H1 (cell line): ENCODE measurements around the gene WDR45B. TPM values are rescaled to one million over a fixed set of nuclear protein-coding genes. Genes with fewer than 3 reads are reported as not detected.

Source experiments
- CTCF ChIA-PET: fragments of 300-600 bp; sonication (Branson Sonifier 250); formaldehyde crosslinking; loops from one replicate; lab custom pipeline; 2021; ENCODE audit not compliant: partially characterized antibody; lab: Charles Lee
- POLR2A ChIA-PET: fragments of 300-600 bp; sonication (Branson Sonifier 250); formaldehyde crosslinking; loops from one replicate; lab custom pipeline; 2021; ENCODE audit warnings: inconsistent platforms; ENCODE audit not compliant: partially characterized antibody; lab: Charles Lee
- DNase-seq, 2 experiments: peaks; one replicate each; pipeline versions ENCODE4 v3.0.0 to v3.0.0-alpha.2; 2010 to 2022; ENCODE audit warnings: low spot score in 2 of 2, low read depth in 1 of 2, mixed read lengths in 1 of 2
- FAIRE-seq: peaks from 2 replicates; lab custom pipeline; 2011; peaks lifted over from hg19 to GRCh38; lab: Jason Lieb, UNC
- H2AFZ ChIP-seq: 2 replicates; pipeline ENCODE4 v1.8.1; 2012; ENCODE audit warnings: low read length, inconsistent platforms
- H2AK5ac ChIP-seq: 2 replicates; pipeline ENCODE4 v1.6.1; 2013; ENCODE audit warnings: low read depth, low read length
- H2BK120ac ChIP-seq: replicated peaks from 2 replicates; pipeline ENCODE3; 2013; ENCODE audit warnings: low read depth, low read length, inconsistent platforms
- H2BK12ac ChIP-seq: 2 replicates; pipeline ENCODE4 v1.6.1; 2013; ENCODE audit warnings: low read depth, low read length
- H2BK15ac ChIP-seq: 2 replicates; pipeline ENCODE4 v1.6.1; 2013; ENCODE audit warnings: low read length
- H2BK20ac ChIP-seq: 2 replicates; pipeline ENCODE4 v1.6.1; 2013; ENCODE audit warnings: low read length
- H2BK5ac ChIP-seq: 2 replicates; pipeline ENCODE4 v1.6.1; 2013; ENCODE audit warnings: low read depth, low read length
- H3K14ac ChIP-seq: 2 replicates; pipeline ENCODE4 v1.6.1; 2013; ENCODE audit warnings: inconsistent platforms; ENCODE audit not compliant: insufficient read length
- H3K18ac ChIP-seq: 2 replicates; pipeline ENCODE4 v1.6.1; 2013; ENCODE audit warnings: low read length; ENCODE audit errors: extremely low read depth
- H3K23ac ChIP-seq: 2 replicates; pipeline ENCODE4 v1.6.1; 2013; ENCODE audit warnings: inconsistent platforms; ENCODE audit not compliant: insufficient read length
- H3K23me2 ChIP-seq: 2 replicates; pipeline ENCODE4 v1.6.1; 2013; ENCODE audit warnings: low read depth, low read length
- H3K27ac ChIP-seq: 2 replicates; pipeline ENCODE4 v1.6.1; 2011; ENCODE audit warnings: low read depth, low read length, inconsistent platforms
- H3K27me3 ChIP-seq, 4 experiments: replicated peaks in 1 of 4; 1 replicate in 1 of 4; 2 replicates in 3 of 4; pipeline versions ENCODE4 v1.6.1 to v1.8.1; 2011 to 2013; ENCODE audit warnings: low read length in 3 of 4, mild to moderate bottlenecking in 3 of 4, inconsistent platforms in 2 of 4, mixed read lengths in 2 of 4, moderate library complexity in 1 of 4; ENCODE audit not compliant: control insufficient read depth in 3 of 4, insufficient read depth in 3 of 4; ENCODE audit errors: extremely low read depth in 1 of 4
- H3K36me3 ChIP-seq, 4 experiments: 2 replicates each; pipeline versions ENCODE4 v1.6.1 to v1.8.1; 2011 to 2013; ENCODE audit warnings: mild to moderate bottlenecking in 4 of 4, low read length in 3 of 4, moderate library complexity in 2 of 4, control low read depth in 1 of 4, inconsistent platforms in 1 of 4; ENCODE audit not compliant: insufficient read depth in 4 of 4, control insufficient read depth in 2 of 4
- H3K4ac ChIP-seq: replicated peaks from 2 replicates; pipeline ENCODE3; 2013; ENCODE audit warnings: low read length, low read depth, mixed read lengths, inconsistent platforms; ENCODE audit not compliant: insufficient read length
- H3K4me1 ChIP-seq, 4 experiments: replicated peaks in 1 of 4; 1 replicate in 1 of 4; 2 replicates in 3 of 4; pipeline versions ENCODE4 v1.6.1 to v1.8.1; 2011 to 2013; ENCODE audit warnings: low read length in 3 of 4, inconsistent platforms in 2 of 4, mixed read lengths in 1 of 4; ENCODE audit not compliant: insufficient read depth in 4 of 4, control insufficient read depth in 3 of 4
- H3K4me2 ChIP-seq, 2 experiments: 2 replicates each; pipeline versions ENCODE4 v1.6.1 to v1.8.1; 2011 to 2013; ENCODE audit warnings: low read depth in 2 of 2, low read length in 2 of 2, control low read depth in 1 of 2, inconsistent platforms in 1 of 2, mild to moderate bottlenecking in 1 of 2; ENCODE audit not compliant: insufficient read depth in 1 of 2
- H3K4me3 ChIP-seq, 4 experiments: fragments of 200-600, 300-600 bp in 1 of 4; sonication (generic), shearing (Covaris generic), sonication (Bioruptor Twin) in 1 of 4; 2 replicates each; pipeline versions ENCODE4 v1.5.1 to v1.8.1; 2011 to 2016; ENCODE audit warnings: low read length in 4 of 4, low read depth in 3 of 4, control low read depth in 2 of 4, inconsistent platforms in 2 of 4, mild to moderate bottlenecking in 2 of 4, mixed read lengths in 1 of 4, moderate library complexity in 1 of 4; ENCODE audit not compliant: insufficient read depth in 2 of 4; ENCODE audit errors: extremely low read depth in 1 of 4
- H3K56ac ChIP-seq: replicated peaks from 2 replicates; pipeline ENCODE3; 2013; ENCODE audit warnings: low read depth, mild to moderate bottlenecking, mixed read lengths, low read length, inconsistent platforms; ENCODE audit not compliant: insufficient read length
- H3K79me1 ChIP-seq: 2 replicates; pipeline ENCODE4 v1.6.1; 2013; ENCODE audit warnings: low read depth, low read length, control low read depth
- H3K79me2 ChIP-seq, 2 experiments: 2 replicates each; pipeline versions ENCODE4 v1.6.1 to v1.8.1; 2012 to 2013; ENCODE audit warnings: low read length in 2 of 2, mild to moderate bottlenecking in 2 of 2, inconsistent platforms in 1 of 2; ENCODE audit not compliant: insufficient read depth in 2 of 2, control insufficient read depth in 1 of 2
- H3K9ac ChIP-seq, 4 experiments: replicated peaks in 1 of 4; 1 replicate in 1 of 4; 2 replicates in 3 of 4; pipeline versions ENCODE4 v1.6.1 to v1.8.1; 2011 to 2013; ENCODE audit warnings: low read depth in 3 of 4, low read length in 3 of 4, control low read depth in 2 of 4, mild to moderate bottlenecking in 2 of 4, moderate library complexity in 2 of 4, inconsistent platforms in 1 of 4; ENCODE audit errors: extremely low read depth in 1 of 4
- H3K9me3 ChIP-seq, 2 experiments: 2 replicates each; pipeline versions ENCODE4 v1.6.1 to v1.8.1; 2012 to 2013; ENCODE audit warnings: mild to moderate bottlenecking in 2 of 2, moderate library complexity in 2 of 2, control low read depth in 1 of 2, inconsistent platforms in 1 of 2, low read depth in 1 of 2, low read length in 1 of 2, mixed read lengths in 1 of 2; ENCODE audit not compliant: insufficient read depth in 2 of 2
- H4K20me1 ChIP-seq, 2 experiments: replicated peaks in 1 of 2; 2 replicates each; pipeline versions ENCODE3 to v1.8.1; 2011 to 2013; ENCODE audit warnings: inconsistent platforms in 2 of 2, low read length in 2 of 2, mild to moderate bottlenecking in 1 of 2; ENCODE audit not compliant: insufficient read depth in 2 of 2, control insufficient read depth in 1 of 2
- H4K5ac ChIP-seq: 2 replicates; pipeline ENCODE4 v1.6.1; 2013; ENCODE audit warnings: low read length, low read depth, mixed read lengths, inconsistent platforms; ENCODE audit not compliant: insufficient read length
- H4K8ac ChIP-seq: 2 replicates; pipeline ENCODE4 v1.8.0; 2013; ENCODE audit warnings: mild to moderate bottlenecking, moderate library complexity, low read length, inconsistent platforms; ENCODE audit not compliant: insufficient read depth; ENCODE audit errors: extremely low read depth
- H4K91ac ChIP-seq: replicated peaks from 2 replicates; pipeline ENCODE3; 2013; ENCODE audit warnings: low read length, mixed read lengths, inconsistent platforms; ENCODE audit not compliant: insufficient read length
- BCL11A ChIP-seq, 2 experiments: IDR thresholded peaks; one replicate each; pipeline ENCODE4 v1.6.1; 2011; ENCODE audit warnings: low read depth in 2 of 2, low read length in 2 of 2, mild to moderate bottlenecking in 2 of 2
- CEBPB ChIP-seq: IDR thresholded peaks from 2 replicates; pipeline ENCODE4 v1.6.1; 2012; ENCODE audit warnings: low read depth, low read length
- CHD2 ChIP-seq: IDR thresholded peaks from 2 replicates; pipeline ENCODE4 v1.6.1; 2012; ENCODE audit warnings: low read length, improper control_type of control experiment
- GABPA ChIP-seq: IDR thresholded peaks from 2 replicates; pipeline ENCODE4 v1.6.1; 2011; ENCODE audit warnings: mild to moderate bottlenecking, low read length, moderate library complexity, borderline replicate concordance; ENCODE audit not compliant: insufficient read depth
- POLR2AphosphoS5 ChIP-seq: IDR thresholded peaks from 2 replicates; pipeline ENCODE4 v1.6.1; 2011; ENCODE audit warnings: low read depth, low read length
- POU5F1 ChIP-seq: IDR thresholded peaks from 2 replicates; pipeline ENCODE4 v1.6.1; 2011; ENCODE audit warnings: low read depth, mild to moderate bottlenecking, low read length, moderate library complexity
- RBBP5 ChIP-seq: IDR thresholded peaks from 2 replicates; pipeline ENCODE4 v1.7.1; 2012; ENCODE audit warnings: low read depth, mild to moderate bottlenecking, inconsistent platforms, low read length, moderate library complexity, borderline replicate concordance
- SIX5 ChIP-seq: IDR thresholded peaks from 2 replicates; pipeline ENCODE4 v1.6.1; 2011; ENCODE audit warnings: mild to moderate bottlenecking, low read depth, low read length
- YY1 ChIP-seq: IDR thresholded peaks from 2 replicates; pipeline ENCODE4 v1.6.1; 2011; ENCODE audit warnings: low read depth, mild to moderate bottlenecking, low read length
- WGBS, 2 experiments: shearing (Covaris generic) in 1 of 2; methylation state at CpG; one replicate each; pipeline versions ENCODE4 v1.1.6 to v1.1.7; 2013 to 2015; ENCODE audit warnings: low lambda C conversion rate in 2 of 2, mixed read lengths in 2 of 2, inconsistent platforms in 1 of 2, low coverage in 1 of 2, missing lambda C conversion rate in 1 of 2; ENCODE audit not compliant: insufficient replicate concordance in 2 of 2, insufficient coverage in 1 of 2, insufficient read length in 1 of 2; ENCODE audit errors: extremely low coverage in 1 of 2, missing lambda C conversion rate in 1 of 2; 5-methylcytosine and 5-hydroxymethylcytosine counted together
- polyA plus RNA-seq, 7 experiments: library from polyadenylated mRNA; depleted of rRNA in 3 of 7; stranded (reverse) in 5 of 7; unstranded in 2 of 7; fragments of >200 nt in 5 of 7; fragments of 200-250 nt in 2 of 7; gene quantifications; 1 replicate in 5 of 7; 2 replicates in 1 of 7; 4 replicates in 1 of 7; pipeline versions ENCODE4 v1.2.1 to v1.2.3, GENCODE V29; 2011 to 2013; ENCODE audit warnings: missing spikeins in 2 of 7, mixed read lengths in 2 of 7
- total RNA-seq: library from RNA; stranded (reverse); fragmentation: NEBNext Ultra II Directional; extraction: Animal tissue kit (Norgen Biotek cat#: 25700); gene quantifications from 2 replicates; pipeline ENCODE4 v1.2.1, GENCODE V29; 2021
- TF ChIP-seq, protein P1 (sequence below), 3 experiments: IDR thresholded peaks; 1 replicate in 2 of 3; 2 replicates in 1 of 3; pipeline versions ENCODE4 v1.5.1 to v1.6.1; 2011; ENCODE audit warnings: low read length in 3 of 3, mild to moderate bottlenecking in 3 of 3, inconsistent platforms in 2 of 3, low read depth in 1 of 3, moderate library complexity in 1 of 3; ENCODE audit not compliant: insufficient read depth in 1 of 3; ENCODE audit errors: control extremely low read depth in 1 of 3

The WDR45B gene
- total and polyA plus RNA-seq, 2 of the 8 experiments (the other 6 are each of a cell fraction or from before 2014, with no cell fraction given), result 82.0 to 100 TPM

DNA sequence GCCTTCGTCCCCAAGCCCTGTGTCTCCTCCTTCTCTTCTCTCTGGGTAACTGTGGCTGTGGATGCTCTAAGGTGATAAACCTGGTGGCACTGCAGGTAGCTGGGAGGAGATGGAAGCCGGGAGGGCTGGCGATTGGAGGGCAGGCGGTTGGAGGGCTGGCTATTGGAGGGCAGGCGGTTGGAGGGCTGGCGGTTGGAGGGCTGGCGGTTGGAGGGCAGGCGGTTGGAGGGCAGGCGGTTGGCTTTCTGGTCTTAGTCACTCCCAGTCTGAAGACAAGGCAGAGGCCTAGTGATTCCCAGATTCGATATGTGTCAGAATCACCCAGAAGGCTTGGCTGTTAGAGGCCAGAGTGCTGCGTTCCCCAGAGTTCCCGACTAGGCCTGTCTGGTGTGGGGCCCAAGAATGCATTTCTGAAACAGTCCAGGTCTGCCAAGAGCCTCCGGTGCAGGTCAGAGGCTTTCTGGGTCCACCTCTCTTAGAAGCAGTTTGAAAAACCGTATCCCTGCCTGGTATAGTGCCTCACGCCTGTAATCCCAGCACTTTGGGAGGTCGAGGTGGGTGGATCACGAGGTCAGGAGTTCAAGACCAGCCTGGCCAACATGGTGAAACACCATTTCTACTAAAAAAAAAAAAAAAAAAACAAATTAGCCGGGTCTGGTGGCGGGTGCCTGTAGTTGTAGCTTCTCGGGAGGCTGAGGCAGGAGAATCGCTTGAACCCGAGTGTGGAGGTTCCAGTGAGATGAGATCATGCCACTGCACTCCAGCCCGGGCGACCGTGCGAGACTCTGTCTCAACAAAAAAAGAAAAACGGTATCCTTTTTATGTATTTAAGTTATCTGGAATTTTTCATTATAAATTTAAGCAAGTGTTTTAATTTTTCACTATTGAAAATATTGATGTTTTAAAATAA, 59.7 kb downstream of the WDR45B start:
- Histone ChIP-seq H2BK5ac (no peak overlapping the region), H3K4me3 (no peak overlapping the region), H3K27me3 (no peaks in the 10 kb centered on the region), H2BK20ac (no peak overlapping the region), H3K36me3 (peaks cover 6 to 39% (median 28%) of the 10 kb centered on the region in 4 experiments), H3K23me2 (0 out of 2 replicates have a peak, but pooled peaks cover under 1% of the 10 kb centered on the region), H3K9ac (no peak overlapping the region), H2BK120ac (no peak overlapping the region), H3K4me1 (peaks cover 0 to 4% (median 3%) of the 10 kb centered on the region in 4 experiments; a peak in 5 of 7 replicates), H3K14ac (no peak overlapping the region), H3K4ac (no peak overlapping the region), H4K8ac (no peak overlapping the region), H2BK15ac (no peak overlapping the region), H4K20me1 (peaks cover 7 to 15% of the 10 kb centered on the region in 2 experiments), H2AK5ac (no peak overlapping the region), H3K9me3 (no peaks in the 10 kb centered on the region; a peak in 1 of 4 replicates), H4K91ac (no peak overlapping the region), H3K4me2 (no peak overlapping the region), H3K18ac (no peak overlapping the region), H4K5ac (no peak overlapping the region), H3K79me1 (peaks cover 2% of the 10 kb centered on the region), H2AFZ (no peak overlapping the region), H3K23ac (no peak overlapping the region), H3K27ac (no peak overlapping the region), H3K56ac (no peak overlapping the region), H3K79me2 (no peaks in the 10 kb centered on the region; a peak in 1 of 4 replicates), H2BK12ac (no peak overlapping the region)
- FAIRE-seq, result no peak
- ChIA-PET POLR2A (no interaction called here), CTCF (no interaction called here)
- WGBS, 2 experiments, result 91% methylated on average over 24 of the region's 27 CpGs; no CpG with 5 or more reads in 1 of the 2 experiments
- no peak for DNase-seq
- TF ChIP-seq POLR2AphosphoS5 (no peak), CEBPB (no peak), BCL11A (IDR thresholded peaks at IDR 0.05; ENCODE audit: low read depth in 2 of 2, low read length in 2 of 2) (no peak), POU5F1 (no peak), CHD2 (no peak), GABPA (no peak), YY1 (no peak), RBBP5 (no peak), SIX5 (no peak)
- TF ChIP-seq, protein P1, sequence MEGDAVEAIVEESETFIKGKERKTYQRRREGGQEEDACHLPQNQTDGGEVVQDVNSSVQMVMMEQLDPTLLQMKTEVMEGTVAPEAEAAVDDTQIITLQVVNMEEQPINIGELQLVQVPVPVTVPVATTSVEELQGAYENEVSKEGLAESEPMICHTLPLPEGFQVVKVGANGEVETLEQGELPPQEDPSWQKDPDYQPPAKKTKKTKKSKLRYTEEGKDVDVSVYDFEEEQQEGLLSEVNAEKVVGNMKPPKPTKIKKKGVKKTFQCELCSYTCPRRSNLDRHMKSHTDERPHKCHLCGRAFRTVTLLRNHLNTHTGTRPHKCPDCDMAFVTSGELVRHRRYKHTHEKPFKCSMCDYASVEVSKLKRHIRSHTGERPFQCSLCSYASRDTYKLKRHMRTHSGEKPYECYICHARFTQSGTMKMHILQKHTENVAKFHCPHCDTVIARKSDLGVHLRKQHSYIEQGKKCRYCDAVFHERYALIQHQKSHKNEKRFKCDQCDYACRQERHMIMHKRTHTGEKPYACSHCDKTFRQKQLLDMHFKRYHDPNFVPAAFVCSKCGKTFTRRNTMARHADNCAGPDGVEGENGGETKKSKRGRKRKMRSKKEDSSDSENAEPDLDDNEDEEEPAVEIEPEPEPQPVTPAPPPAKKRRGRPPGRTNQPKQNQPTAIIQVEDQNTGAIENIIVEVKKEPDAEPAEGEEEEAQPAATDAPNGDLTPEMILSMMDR (IDR thresholded peaks at IDR 0.05; ENCODE audit: control extremely low read depth in 1 of 3, insufficient read depth in 1 of 3, low read depth in 1 of 3, low read length in 3 of 3), result no peak
